Loucy (cell line): ENCODE data around the gene TLK1.

Experiments
- H2AFZ ChIP-seq: fragments of 200-600 bp; sonication (generic); 2 replicates; pipeline ENCODE4 v1.6.0; 2016; ENCODE audit warnings: antibody characterized with exemption, mild to moderate bottlenecking, low read length, moderate library complexity
- H3F3A ChIP-seq: fragments of 200-600 bp; 2 replicates; pipeline ENCODE4 v1.6.0; 2016; ENCODE audit warnings: antibody characterized with exemption, low read depth, mild to moderate bottlenecking
- H3K27me3 ChIP-seq: fragments of 200-600 bp; sonication (generic); 2 replicates; pipeline ENCODE4 v1.6.1; 2014; ENCODE audit warnings: low read length, mild to moderate bottlenecking; ENCODE audit not compliant: insufficient read depth, poor library complexity, severe bottlenecking
- H3K36me3 ChIP-seq: fragments of 200-600 bp; sonication (generic); 2 replicates; pipeline ENCODE4 v1.6.1; 2016; ENCODE audit warnings: low read length; ENCODE audit not compliant: insufficient read depth
- H3K4me1 ChIP-seq: fragments of 200-600 bp; sonication (generic); 2 replicates; pipeline ENCODE4 v1.5.1; 2014; ENCODE audit warnings: low read length, mild to moderate bottlenecking; ENCODE audit not compliant: insufficient read depth, poor library complexity, severe bottlenecking
- H3K4me2 ChIP-seq: fragments of 200-600 bp; sonication (generic); 2 replicates; pipeline ENCODE4 v1.6.0; 2014; ENCODE audit warnings: antibody characterized with exemption, low read length, low read depth, mild to moderate bottlenecking; ENCODE audit not compliant: poor library complexity, severe bottlenecking
- H3K4me3 ChIP-seq: fragments of 200-600 bp; sonication (generic); 2 replicates; pipeline ENCODE4 v1.5.1; 2014; ENCODE audit warnings: low read length, mild to moderate bottlenecking, mixed read lengths; ENCODE audit not compliant: poor library complexity, severe bottlenecking
- H3K79me2 ChIP-seq: fragments of 200-600 bp; sonication (generic); 2 replicates; pipeline ENCODE4 v1.6.1; 2014; ENCODE audit warnings: low read length; ENCODE audit not compliant: insufficient read depth
- H3K9ac ChIP-seq: fragments of 200-600 bp; sonication (generic); 2 replicates; pipeline ENCODE4 v1.6.0; 2014; ENCODE audit warnings: mild to moderate bottlenecking, low read depth, low read length, moderate library complexity; ENCODE audit not compliant: poor library complexity, severe bottlenecking
- H3K9me2 ChIP-seq: fragments of 200-600 bp; sonication (generic); replicated peaks from 2 replicates; pipeline ENCODE4 v1.6.1; 2016; ENCODE audit warnings: low read depth, low read length, mixed read lengths
- H3K9me3 ChIP-seq: fragments of 200-600 bp; sonication (generic); 2 replicates; pipeline ENCODE4 v1.6.1; 2014; ENCODE audit warnings: mild to moderate bottlenecking, antibody characterized with exemption, low read length, low read depth; ENCODE audit not compliant: insufficient read depth
- H4K20me1 ChIP-seq: fragments of 200-600 bp; sonication (generic); 2 replicates; pipeline ENCODE4 v1.6.0; 2014; ENCODE audit warnings: antibody characterized with exemption, low read length, mild to moderate bottlenecking; ENCODE audit not compliant: insufficient read depth, poor library complexity, severe bottlenecking
- EZH2phosphoT487 ChIP-seq: fragments of 200-600 bp; IDR thresholded peaks from 2 replicates; pipeline ENCODE4 v1.6.1; 2018; ENCODE audit warnings: antibody characterized with exemption, mild to moderate bottlenecking, moderate library complexity, borderline replicate concordance
- TF ChIP-seq, protein P1 (sequence below): fragments of 200-600 bp; sonication (generic); conservative IDR thresholded peaks from 2 replicates; pipeline ENCODE4 v1.5.1; 2014; ENCODE audit warnings: mild to moderate bottlenecking, antibody characterized with exemption, low read length

Gene TLK1

DNA sequence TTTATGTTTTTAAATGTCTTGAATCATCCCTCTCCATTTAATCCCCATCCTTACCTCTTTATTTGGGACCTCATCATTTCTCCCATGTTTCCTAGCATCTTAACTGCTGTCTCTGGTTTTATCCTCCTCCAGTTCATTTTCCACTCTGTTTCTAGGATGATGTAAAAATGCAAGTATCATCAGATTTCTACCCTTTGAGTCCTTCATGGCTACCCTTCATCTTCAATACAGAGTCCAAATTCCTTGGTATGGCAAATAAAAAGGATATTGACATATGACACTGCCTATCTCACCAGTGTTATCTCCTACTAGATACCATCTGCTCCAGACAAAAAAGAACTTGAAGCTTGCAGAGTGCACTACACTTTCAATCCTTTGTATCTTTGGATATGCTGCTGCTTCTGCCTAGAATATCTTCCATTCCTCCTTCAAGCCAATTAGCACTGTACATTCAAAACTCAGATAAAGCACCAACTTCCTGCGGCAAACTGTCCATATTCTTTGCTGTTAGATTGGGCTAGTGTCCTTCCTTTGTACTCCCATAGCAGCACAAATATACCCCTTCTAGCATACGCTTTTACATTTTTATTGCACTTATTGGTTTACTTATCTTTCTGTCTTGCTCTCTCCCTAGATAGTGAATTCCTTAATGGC lies 24.6 kb upstream of the TLK1 start:
- Histone ChIP-seq H2AFZ (peak overlapping the region; percentile 38), H3K4me2 (no peak overlapping the region)

DNA sequence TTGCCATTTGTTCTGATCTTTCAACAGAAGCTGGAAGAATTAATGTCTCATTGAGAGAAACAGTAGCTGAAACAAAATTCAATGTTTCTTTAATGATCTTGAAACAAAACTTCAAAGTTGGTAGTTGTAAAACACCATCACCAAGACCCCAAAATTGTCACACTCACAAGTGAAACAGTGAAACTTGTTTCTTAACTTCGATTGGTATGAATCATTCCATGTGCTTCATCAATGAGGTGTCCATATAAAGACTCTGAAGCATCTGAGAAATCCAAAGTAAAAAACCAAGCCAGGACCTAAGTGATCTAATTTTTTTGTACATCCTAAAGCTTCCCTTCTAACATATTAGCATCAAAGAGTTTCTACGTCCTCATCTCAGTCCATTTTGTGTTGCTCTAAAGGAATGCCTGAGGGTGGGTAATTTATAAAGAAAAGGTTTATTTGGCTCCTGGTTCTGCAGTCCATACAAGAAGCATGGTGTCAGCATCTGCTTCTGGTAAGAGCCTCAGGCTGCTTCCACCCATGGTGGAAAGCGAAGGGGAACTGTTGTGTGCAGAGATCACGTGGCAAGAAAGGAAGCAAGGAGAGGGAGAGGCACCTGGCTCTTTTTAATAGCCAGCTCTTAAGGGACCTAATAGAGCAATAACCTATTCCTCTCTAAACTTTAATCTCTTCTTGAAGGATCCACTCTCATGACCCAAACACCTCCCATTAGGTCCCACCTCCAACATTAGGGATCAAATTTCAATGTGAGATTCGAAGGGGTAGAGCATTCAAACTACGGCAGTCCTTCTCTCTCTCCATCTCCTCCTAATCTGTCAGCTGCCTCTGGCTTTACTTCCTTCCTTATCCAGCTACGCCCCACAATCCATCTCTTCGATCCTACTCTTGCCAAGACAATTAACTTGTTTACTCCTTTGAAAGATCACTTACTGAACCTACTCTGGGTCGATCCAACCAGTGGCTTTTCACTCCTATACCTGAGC lies 20.7 kb upstream of the TLK1 start:
- no peak overlapping the region; the same call in 1 of the 2 replicates for H2AFZ ChIP-seq

More for the DNA sequence above, 24.6 kb upstream of the TLK1 start:
- no peak overlapping the region for H3K4me3 ChIP-seq
- no peaks in the 10 kb centered on the region for H3K36me3 ChIP-seq
- no peaks in the 10 kb centered on the region for H4K20me1 ChIP-seq
- no peaks in the 10 kb centered on the region for H3K27me3 ChIP-seq
- no peak overlapping the region for H3K9ac ChIP-seq
- no peaks in the 10 kb centered on the region for H3F3A ChIP-seq
- peaks cover 4% of the 10 kb centered on the region for H3K4me1 ChIP-seq
- H3K9me2 ChIP-seq = no peaks in the 10 kb centered on the region
- no peaks in the 10 kb centered on the region for H3K79me2 ChIP-seq
- H3K9me3 ChIP-seq = no peaks in the 10 kb centered on the region
- TF ChIP-seq EZH2phosphoT487 = no peak
- TF ChIP-seq, protein P1, sequence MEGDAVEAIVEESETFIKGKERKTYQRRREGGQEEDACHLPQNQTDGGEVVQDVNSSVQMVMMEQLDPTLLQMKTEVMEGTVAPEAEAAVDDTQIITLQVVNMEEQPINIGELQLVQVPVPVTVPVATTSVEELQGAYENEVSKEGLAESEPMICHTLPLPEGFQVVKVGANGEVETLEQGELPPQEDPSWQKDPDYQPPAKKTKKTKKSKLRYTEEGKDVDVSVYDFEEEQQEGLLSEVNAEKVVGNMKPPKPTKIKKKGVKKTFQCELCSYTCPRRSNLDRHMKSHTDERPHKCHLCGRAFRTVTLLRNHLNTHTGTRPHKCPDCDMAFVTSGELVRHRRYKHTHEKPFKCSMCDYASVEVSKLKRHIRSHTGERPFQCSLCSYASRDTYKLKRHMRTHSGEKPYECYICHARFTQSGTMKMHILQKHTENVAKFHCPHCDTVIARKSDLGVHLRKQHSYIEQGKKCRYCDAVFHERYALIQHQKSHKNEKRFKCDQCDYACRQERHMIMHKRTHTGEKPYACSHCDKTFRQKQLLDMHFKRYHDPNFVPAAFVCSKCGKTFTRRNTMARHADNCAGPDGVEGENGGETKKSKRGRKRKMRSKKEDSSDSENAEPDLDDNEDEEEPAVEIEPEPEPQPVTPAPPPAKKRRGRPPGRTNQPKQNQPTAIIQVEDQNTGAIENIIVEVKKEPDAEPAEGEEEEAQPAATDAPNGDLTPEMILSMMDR = no peak

DNA sequence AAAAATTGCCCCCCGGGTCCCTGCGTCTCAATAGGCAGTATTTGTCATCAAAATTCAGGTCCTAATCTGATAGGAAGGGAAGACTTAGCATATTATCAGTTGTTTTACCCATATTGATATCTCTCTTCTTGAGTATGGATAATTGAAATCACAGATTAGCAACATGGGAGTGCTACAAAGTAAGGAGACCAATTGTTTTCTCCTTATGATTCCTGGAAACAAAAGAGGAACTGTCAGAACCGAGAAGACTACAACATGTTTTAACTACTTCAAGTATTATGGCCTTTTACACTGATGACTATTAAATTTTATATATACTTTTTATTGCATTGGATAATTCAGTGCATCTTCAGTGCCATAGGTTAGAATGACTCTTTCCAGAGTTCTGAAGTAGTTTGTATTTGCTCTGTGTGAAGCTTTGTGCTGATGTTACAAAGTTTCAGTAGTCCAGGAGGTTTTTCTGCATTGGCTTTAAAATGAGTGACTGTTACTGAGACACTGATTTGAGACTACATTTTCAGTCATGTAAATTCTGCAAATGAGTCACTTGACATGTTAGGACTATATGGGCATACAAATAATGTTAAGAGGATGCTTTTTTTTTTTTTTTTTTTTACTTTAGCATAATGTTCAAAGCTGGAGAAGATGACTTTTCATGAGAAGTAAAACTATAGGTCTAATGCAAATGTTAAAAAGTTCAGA lies 19.7 kb upstream of the TLK1 start:
- no peaks in the 10 kb centered on the region for H3K9me3 ChIP-seq
- TF ChIP-seq, protein P1 = no peak
- no peak for TF ChIP-seq EZH2phosphoT487
- peaks cover 1% of the 10 kb centered on the region for H3K4me1 ChIP-seq
- H3F3A ChIP-seq = no peaks in the 10 kb centered on the region
- H3K36me3 ChIP-seq = no peaks in the 10 kb centered on the region
- H3K4me3 ChIP-seq = no peak overlapping the region
- no peaks in the 10 kb centered on the region for H3K27me3 ChIP-seq
- no peaks in the 10 kb centered on the region for H3K9me2 ChIP-seq
- H3K79me2 ChIP-seq = no peaks in the 10 kb centered on the region
- H3K9ac ChIP-seq = no peak overlapping the region
- no peak overlapping the region for H2AFZ ChIP-seq
- H3K4me2 ChIP-seq = no peak overlapping the region
- H4K20me1 ChIP-seq = no peaks in the 10 kb centered on the region

More for the DNA sequence above, 20.7 kb upstream of the TLK1 start:
- H3K4me2 ChIP-seq = no peak overlapping the region
- no peaks in the 10 kb centered on the region for H3F3A ChIP-seq
- no peak for TF ChIP-seq EZH2phosphoT487
- no peaks in the 10 kb centered on the region for H3K79me2 ChIP-seq
- no peaks in the 10 kb centered on the region for H3K9me3 ChIP-seq
- H3K36me3 ChIP-seq = no peaks in the 10 kb centered on the region
- no peak overlapping the region for H3K9ac ChIP-seq
- peaks cover 4% of the 10 kb centered on the region for H3K4me1 ChIP-seq
- H4K20me1 ChIP-seq = no peaks in the 10 kb centered on the region
- H3K9me2 ChIP-seq = no peaks in the 10 kb centered on the region
- no peak overlapping the region for H3K4me3 ChIP-seq
- H3K27me3 ChIP-seq = no peaks in the 10 kb centered on the region
